Muscle of leg (tissue), 11 donors: ENCODE data around the gene ARHGEF2. TPM values are rescaled to one million over a fixed set of nuclear protein-coding genes. Genes with fewer than 3 reads are reported as not detected.

ENCODE experiments used
- DNase-seq: peaks from one replicate; pipeline ENCODE4 v3.0.0; 2013
- H3K27ac ChIP-seq: one replicate; pipeline ENCODE4 v1.5.1; 2013; ENCODE audit warnings: mild to moderate bottlenecking, low read length, control low read depth
- H3K27me3 ChIP-seq: one replicate; pipeline ENCODE4 v1.6.1; 2013; ENCODE audit warnings: low read length; ENCODE audit not compliant: control insufficient read depth, insufficient read depth
- H3K36me3 ChIP-seq: one replicate; pipeline ENCODE4 v1.6.1; 2013; ENCODE audit warnings: low read length; ENCODE audit not compliant: control insufficient read depth, insufficient read depth
- H3K4me1 ChIP-seq: one replicate; pipeline ENCODE4 v1.6.1; 2013; ENCODE audit warnings: low read length; ENCODE audit not compliant: control insufficient read depth, insufficient read depth
- H3K4me3 ChIP-seq: one replicate; pipeline ENCODE4 v1.5.1; 2013; ENCODE audit warnings: low read length, control low read depth
- H3K9me3 ChIP-seq: replicated peaks from 2 replicates; pipeline ENCODE4 v1.6.1; 2013; ENCODE audit warnings: low read depth, low read length; ENCODE audit not compliant: control insufficient read depth
- WGBS: methylation state at CpG from one replicate; pipeline ENCODE4 v1.1.5; 2013; ENCODE audit warnings: missing lambda C conversion rate; ENCODE audit not compliant: insufficient coverage; 5-methylcytosine and 5-hydroxymethylcytosine counted together
- polyA plus RNA-seq, 8 donors: library from polyadenylated mRNA; unstranded; fragments of 120-200 nt; gene quantifications; one replicate each; pipeline versions ENCODE4 v1.2.1 to v1.2.3, GENCODE V29; 2013; ENCODE audit warnings: inconsistent platforms in 1 of 8, low replicate concordance in 1 of 8; ENCODE audit not compliant: insufficient read length in 8 of 8, insufficient read depth in 1 of 8
- total RNA-seq: library from RNA; stranded (reverse); fragments of 120-200 nt; gene quantifications from one replicate; pipeline ENCODE4 v1.2.4, GENCODE V29; 2013

ARHGEF2 gene
- total and polyA plus RNA-seq, 9 donors = 100 to 153 (median 139) TPM

GRCh38 chr1:155962599-155963211 lies 15.6 kb downstream of the ARHGEF2 start:
- no peak overlapping the region for H3K27ac ChIP-seq
- 83% methylated on average over 14 of the region's 18 CpGs for WGBS
- H3K4me1 ChIP-seq = peaks cover 45% of the 10 kb centered on the region
- peaks cover 95% of the 10 kb centered on the region for H3K36me3 ChIP-seq
- DNase-seq = no peak
- H3K27me3 ChIP-seq = no peaks in the 10 kb centered on the region
- H3K4me3 ChIP-seq = no peak overlapping the region
- H3K9me3 ChIP-seq = no peaks in the 10 kb centered on the region

GRCh38 chr1:155961937-155962336 lies 16.4 kb downstream of the ARHGEF2 start:
- Histone ChIP-seq H3K4me1 (peaks cover 38% of the 10 kb centered on the region), H3K27ac (no peak overlapping the region), H3K36me3 (peaks cover 94% of the 10 kb centered on the region), H3K4me3 (no peak overlapping the region), H3K9me3 (no peaks in the 10 kb centered on the region), H3K27me3 (no peaks in the 10 kb centered on the region)
- DNase-seq = no peak
- WGBS = 67% methylated on average over 14 of the region's 14 CpGs

GRCh38 chr1:155960081-155960745 lies 18.1 kb downstream of the ARHGEF2 start:
- Histone ChIP-seq H3K9me3 (no peaks in the 10 kb centered on the region), H3K36me3 (peaks cover 91% of the 10 kb centered on the region), H3K4me1 (peaks cover 22% of the 10 kb centered on the region), H3K27ac (peak overlapping the region; percentile 55), H3K4me3 (no peak overlapping the region), H3K27me3 (no peaks in the 10 kb centered on the region)
- WGBS = no CpG with 5 or more reads among the region's 3 CpGs
- no peak for DNase-seq

- Histone ChIP-seq H3K27ac (no peak overlapping the region), H3K4me1 (peaks cover 17% of the 10 kb centered on the region), H3K4me3 (no peak overlapping the region), H3K27me3 (no peaks in the 10 kb centered on the region), H3K36me3 (peaks cover 93% of the 10 kb centered on the region), H3K9me3 (no peaks in the 10 kb centered on the region)
- 92% methylated on average over 9 of the region's 12 CpGs for WGBS
- no peak for DNase-seq
Observed at GRCh38 chr1:155957411-155957915, 20.9 kb downstream of the ARHGEF2 start.

- DNase-seq = no peak
- no peaks in the 10 kb centered on the region for H3K9me3 ChIP-seq
- H3K4me3 ChIP-seq = no peak overlapping the region
- 100% methylated on average over 3 of the region's 3 CpGs for WGBS
- no peaks in the 10 kb centered on the region for H3K4me1 ChIP-seq
- H3K36me3 ChIP-seq = peaks cover 93% of the 10 kb centered on the region
- no peaks in the 10 kb centered on the region for H3K27me3 ChIP-seq
- no peak overlapping the region for H3K27ac ChIP-seq
Observed at GRCh38 chr1:155954645-155955044, 23.7 kb downstream of the ARHGEF2 start.

GRCh38 chr1:155952505-155952890 lies 25.8 kb downstream of the ARHGEF2 start:
- WGBS = 90% methylated on average over 12 of the region's 13 CpGs
- Histone ChIP-seq H3K4me1 (no peaks in the 10 kb centered on the region), H3K4me3 (no peak overlapping the region), H3K9me3 (no peaks in the 10 kb centered on the region), H3K27me3 (no peaks in the 10 kb centered on the region), H3K36me3 (peaks cover 89% of the 10 kb centered on the region), H3K27ac (no peak overlapping the region)
- no peak for DNase-seq

GRCh38 chr1:155951753-155952504 lies 26.4 kb downstream of the ARHGEF2 start:
- peaks cover 91% of the 10 kb centered on the region for H3K36me3 ChIP-seq
- no peak overlapping the region for H3K4me3 ChIP-seq
- no peaks in the 10 kb centered on the region for H3K27me3 ChIP-seq
- no peak overlapping the region for H3K27ac ChIP-seq
- 100% methylated on average over 1 of the region's 6 CpGs for WGBS
- peaks cover 3% of the 10 kb centered on the region for H3K4me1 ChIP-seq
- H3K9me3 ChIP-seq = no peaks in the 10 kb centered on the region
- no peak for DNase-seq

GRCh38 chr1:155950829-155951228 lies 27.5 kb downstream of the ARHGEF2 start:
- 96% methylated on average over 23 of the region's 27 CpGs for WGBS
- no peak for DNase-seq
- Histone ChIP-seq H3K27me3 (no peaks in the 10 kb centered on the region), H3K4me1 (peaks cover 8% of the 10 kb centered on the region), H3K9me3 (no peaks in the 10 kb centered on the region), H3K36me3 (peaks cover 93% of the 10 kb centered on the region), H3K27ac (no peak overlapping the region), H3K4me3 (no peak overlapping the region)

GRCh38 chr1:155947741-155948140 lies 30.6 kb downstream of the ARHGEF2 start:
- Histone ChIP-seq H3K4me1 (peaks cover 27% of the 10 kb centered on the region), H3K4me3 (no peak overlapping the region), H3K9me3 (no peaks in the 10 kb centered on the region), H3K36me3 (peaks cover 66% of the 10 kb centered on the region), H3K27ac (no peak overlapping the region), H3K27me3 (no peaks in the 10 kb centered on the region)
- 100% methylated on average over 1 of the region's 8 CpGs for WGBS
- no peak for DNase-seq

GRCh38 chr1:155947292-155947691 lies 31.1 kb downstream of the ARHGEF2 start:
- Histone ChIP-seq H3K27ac (no peak overlapping the region), H3K9me3 (no peaks in the 10 kb centered on the region), H3K4me1 (peaks cover 31% of the 10 kb centered on the region), H3K27me3 (no peaks in the 10 kb centered on the region), H3K4me3 (no peak overlapping the region), H3K36me3 (peaks cover 62% of the 10 kb centered on the region)
- no CpG with 5 or more reads among the region's 4 CpGs for WGBS
- no peak for DNase-seq
